Measurements from ENCODE around the gene NCBP2L. TPM values are rescaled to one million over a fixed set of nuclear protein-coding genes. Genes with fewer than 3 reads are reported as not detected.

NCBP2L gene
- total and polyA plus RNA-seq, 2 donors (not counting 3 experiments of a cell fraction or from before 2014, with no cell fraction given), result not detected

DNA sequence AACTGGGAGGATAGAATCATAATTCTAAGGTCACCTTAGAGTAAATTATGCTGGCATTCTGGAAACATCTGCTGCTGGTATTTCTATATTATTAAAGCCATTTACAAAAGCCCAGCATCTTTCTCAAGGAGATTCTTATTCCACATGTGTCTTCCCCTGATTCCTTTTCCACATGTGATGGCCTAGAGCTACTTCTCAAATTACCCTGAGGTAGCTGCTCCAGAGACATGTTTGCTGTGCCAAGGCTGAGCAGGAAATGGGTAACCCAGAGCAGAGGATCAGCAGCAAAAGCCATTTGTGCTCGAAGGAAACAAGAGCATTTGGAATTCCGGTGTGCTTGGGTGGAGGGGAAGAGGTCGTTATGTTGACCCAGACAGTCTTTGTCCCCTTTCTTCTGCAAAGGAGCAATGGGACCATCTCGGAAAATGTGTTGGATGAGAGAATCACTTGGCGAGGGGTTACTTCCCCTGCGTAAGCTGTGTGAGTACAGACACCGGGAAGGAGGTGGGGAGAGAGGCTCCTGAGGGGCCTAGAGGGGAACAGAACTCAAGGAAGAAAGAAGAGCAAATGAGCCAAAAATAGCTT is 26.6 kb upstream of the NCBP2L start:
- FAIRE-seq, result no peak
- POLR2A ChIA-PET, result no interaction called here
- CTCF ChIA-PET, result interaction anchor here (1.2 to 2.1 kb wide), 4 partner anchors 11 to 78 kb away, joined by 3 to 6 read pairs (median 4); no protein-coding TSS in a partner anchor

DNA sequence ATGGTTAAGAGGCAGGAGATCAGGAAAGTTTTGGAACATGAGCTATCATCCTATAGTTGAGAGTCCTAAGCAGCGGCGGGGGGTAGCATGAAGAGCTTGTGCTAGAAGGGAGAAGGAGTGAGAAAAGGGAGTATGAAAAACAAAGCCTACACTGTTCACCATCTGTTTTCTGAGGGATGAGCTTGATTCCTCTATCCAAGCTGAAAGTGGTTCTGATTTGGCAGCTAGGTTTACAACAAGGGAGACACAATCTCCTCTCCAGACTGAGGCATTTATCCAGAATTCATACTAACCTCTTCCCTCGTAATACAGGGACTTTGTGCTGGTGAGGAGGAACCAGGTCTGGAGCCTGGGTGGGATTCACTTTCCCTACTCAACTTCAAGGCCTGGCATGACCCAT is 25.5 kb upstream of the NCBP2L start:
- no peaks in the 10 kb centered on the region for H4K20me1 ChIP-seq (replicated peaks; ENCODE audit: control insufficient read depth, extremely low read depth, insufficient read depth, low read length)
- no peaks in the 10 kb centered on the region for H3K79me2 ChIP-seq (ENCODE audit: control insufficient read depth, insufficient read depth, low read length)
- FAIRE-seq, result no peak
- no peak for DNase-seq (ENCODE audit: low read depth, low spot score)
- no peaks in the 10 kb centered on the region for H3K9me1 ChIP-seq (replicated peaks; ENCODE audit: control insufficient read depth, extremely low read depth, insufficient read depth, low read length)
- H3K4me2 ChIP-seq (ENCODE audit: insufficient read depth, low read length), result no peak overlapping the region
- intact Hi-C loops (cut with micrococcal nuclease), result no loop called here
- no peak overlapping the region for H2AFZ ChIP-seq (ENCODE audit: low read depth, low read length)
- H3K36me3 ChIP-seq (ENCODE audit: control insufficient read depth in 2 of 2, extremely low read depth in 1 of 2, insufficient read depth in 2 of 2, low read length in 2 of 2), result no peaks in the 10 kb centered on the region
- no TSS peak for BruUV-seq (replicated peaks)
- H3K4me1 ChIP-seq (ENCODE audit: control insufficient read depth, extremely low read depth, insufficient read depth, low read length), result no peaks in the 10 kb centered on the region
- H3K9ac ChIP-seq (replicated peaks; ENCODE audit: extremely low read depth, insufficient read depth, low read length), result no peak overlapping the region
- dilution Hi-C loops (cut with MboI; ENCODE audit: extremely low pct_ligation_motif_present, low sequenced_read_pairs), result no loop called here
- no peaks in the 10 kb centered on the region for H3K9me3 ChIP-seq (replicated peaks; ENCODE audit: control insufficient read depth, insufficient read depth, low read length)
- no peaks in the 10 kb centered on the region for H3K27me3 ChIP-seq (ENCODE audit: control insufficient read depth in 2 of 2, insufficient read depth in 2 of 2, low read length in 2 of 2)
- TF ChIP-seq POLR2A (IDR thresholded peaks at IDR 0.05; ENCODE audit: low read depth, low read length) (no peak), JUN (IDR thresholded peaks at IDR 0.05; ENCODE audit: borderline replicate concordance, insufficient read depth, insufficient read length, low read depth) (no peak), FOS (IDR thresholded peaks at IDR 0.05; ENCODE audit: borderline replicate concordance, insufficient read depth, low read length) (no peak), EZH2 (IDR thresholded peaks at IDR 0.05; ENCODE audit: borderline replicate concordance, low read depth, low read length, severe bottlenecking) (no peak)
- POLR2A ChIA-PET, result no interaction called here
- H3K4me3 ChIP-seq (replicated peaks in 1 of 3; ENCODE audit: insufficient read depth in 1 of 3, low read depth in 1 of 3, low read length in 3 of 3), result no peak overlapping the region
- no peak overlapping the region for H3K27ac ChIP-seq (ENCODE audit: insufficient read depth, low read depth, low read length)
- CTCF ChIA-PET, result interaction anchor here (1.2 to 1.8 kb wide), 4 partner anchors 20 to 79 kb away, joined by 3 to 6 read pairs (median 4); partner anchors contain the start of genes NCBP2L and TSC22D3

More for the DNA sequence above, 26.6 kb upstream of the NCBP2L start:
- Histone ChIP-seq H2AFZ (ENCODE audit: low read depth, low read length) (no peak overlapping the region), H3K9me1 (replicated peaks; ENCODE audit: control insufficient read depth, extremely low read depth, insufficient read depth, low read length) (no peaks in the 10 kb centered on the region), H3K9me3 (replicated peaks; ENCODE audit: control insufficient read depth, insufficient read depth, low read length) (no peaks in the 10 kb centered on the region), H3K4me3 (replicated peaks in 1 of 3; ENCODE audit: insufficient read depth in 1 of 3, low read depth in 1 of 3, low read length in 3 of 3) (no peak overlapping the region), H3K79me2 (ENCODE audit: control insufficient read depth, insufficient read depth, low read length) (no peaks in the 10 kb centered on the region), H3K4me2 (ENCODE audit: insufficient read depth, low read length) (no peak overlapping the region), H4K20me1 (replicated peaks; ENCODE audit: control insufficient read depth, extremely low read depth, insufficient read depth, low read length) (no peaks in the 10 kb centered on the region), H3K36me3 (ENCODE audit: control insufficient read depth in 2 of 2, extremely low read depth in 1 of 2, insufficient read depth in 2 of 2, low read length in 2 of 2) (no peaks in the 10 kb centered on the region), H3K4me1 (ENCODE audit: control insufficient read depth, extremely low read depth, insufficient read depth, low read length) (no peaks in the 10 kb centered on the region), H3K9ac (replicated peaks; ENCODE audit: extremely low read depth, insufficient read depth, low read length) (no peak overlapping the region), H3K27ac (ENCODE audit: insufficient read depth, low read depth, low read length) (no peak overlapping the region), H3K27me3 (ENCODE audit: control insufficient read depth in 2 of 2, insufficient read depth in 2 of 2, low read length in 2 of 2) (no peaks in the 10 kb centered on the region)
- TF ChIP-seq FOS (IDR thresholded peaks at IDR 0.05; ENCODE audit: borderline replicate concordance, insufficient read depth, low read length), result no peak
- TF ChIP-seq POLR2A (IDR thresholded peaks at IDR 0.05; ENCODE audit: low read depth, low read length), result no peak
- TF ChIP-seq, protein P1, sequence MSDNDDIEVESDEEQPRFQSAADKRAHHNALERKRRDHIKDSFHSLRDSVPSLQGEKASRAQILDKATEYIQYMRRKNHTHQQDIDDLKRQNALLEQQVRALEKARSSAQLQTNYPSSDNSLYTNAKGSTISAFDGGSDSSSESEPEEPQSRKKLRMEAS (IDR thresholded peaks at IDR 0.05; ENCODE audit: insufficient read depth, insufficient read length), result no peak
- TF ChIP-seq POLR2AphosphoS5 (IDR thresholded peaks at IDR 0.05; ENCODE audit: insufficient read depth, low read depth, low read length), result no peak
- TF ChIP-seq JUN (IDR thresholded peaks at IDR 0.05; ENCODE audit: borderline replicate concordance, insufficient read depth, insufficient read length, low read depth), result no peak
- dilution Hi-C loops (cut with MboI; ENCODE audit: extremely low pct_ligation_motif_present, low sequenced_read_pairs), result no loop called here
- DNase-seq (ENCODE audit: low read depth, low spot score), result no peak
- no TSS peak for BruUV-seq (replicated peaks)
- intact Hi-C loops (cut with micrococcal nuclease), result no loop called here

All from endothelial cell of umbilical vein (primary cell).